Measurements from ENCODE around the gene CCDC158.
"Not testable (repeated sequence)": the region's sequence is repeated elsewhere in the genome, so short reads cannot be mapped to it uniquely, and the experiment has no call there.

Gene CCDC158

GRCh38 chr4:76311896-76312331 lies 109.0 kb downstream of the CCDC158 start:
- DNase-seq (ENCODE audit: low spot score): no peak

GRCh38 chr4:76310683-76311082 lies 110.3 kb downstream of the CCDC158 start:
- DNase-seq (ENCODE audit: low spot score): no peak

GRCh38 chr4:76309939-76310550 lies 110.9 kb downstream of the CCDC158 start:
- no peak for DNase-seq (ENCODE audit: low spot score)

GRCh38 chr4:76308548-76308947 lies 112.4 kb downstream of the CCDC158 start:
- no peak for DNase-seq (ENCODE audit: low spot score)

GRCh38 chr4:76307660-76308014 lies 113.3 kb downstream of the CCDC158 start:
- DNase-seq (ENCODE audit: low spot score): no peak

GRCh38 chr4:76306882-76307659 lies 113.9 kb downstream of the CCDC158 start:
- DNase-seq (ENCODE audit: low spot score): no peak

GRCh38 chr4:76305971-76306881 lies 114.7 kb downstream of the CCDC158 start, which contains the start of gene STBD1:
TSS of gene STBD1 (plus strand) at chr4:76306733. CDS start at chr4:76306770, 37 bp downstream.
- DNase-seq (ENCODE audit: low spot score): peak; percentile 83

GRCh38 chr4:76305033-76305687 lies 115.8 kb downstream of the CCDC158 start:
- DNase-seq (ENCODE audit: low spot score): no peak

GRCh38 chr4:76302826-76303438 lies 118.0 kb downstream of the CCDC158 start:
- DNase-seq (ENCODE audit: low spot score): no peak

- no peak for DNase-seq (ENCODE audit: low spot score)
Measured at GRCh38 chr4:76301775-76302162, 119.2 kb downstream of the CCDC158 start.

GRCh38 chr4:76301068-76301774 lies 119.7 kb downstream of the CCDC158 start:
- no peak for DNase-seq (ENCODE audit: low spot score)

GRCh38 chr4:76300012-76300411 lies 120.9 kb downstream of the CCDC158 start:
- no peak for DNase-seq (ENCODE audit: low spot score)

- DNase-seq (ENCODE audit: low spot score): no peak
Measured at GRCh38 chr4:76298227-76298626, 122.7 kb downstream of the CCDC158 start.

- DNase-seq (ENCODE audit: low spot score): no peak
Measured at GRCh38 chr4:76296286-76296820, 124.6 kb downstream of the CCDC158 start.

GRCh38 chr4:76293772-76294171 lies 127.2 kb downstream of the CCDC158 start:
- no peak for DNase-seq (ENCODE audit: low spot score)

- no peak for DNase-seq (ENCODE audit: low spot score)
Measured at GRCh38 chr4:76292730-76293129, 128.2 kb downstream of the CCDC158 start.

GRCh38 chr4:76287811-76288210 lies 133.1 kb downstream of the CCDC158 start:
- not testable (repeated sequence) for DNase-seq (ENCODE audit: low spot score)

GRCh38 chr4:76283900-76284299 lies 137.0 kb downstream of the CCDC158 start:
- DNase-seq (ENCODE audit: low spot score): no peak

GRCh38 chr4:76282941-76283689 lies 137.8 kb downstream of the CCDC158 start:
- DNase-seq (ENCODE audit: low spot score): no peak

- not testable (repeated sequence) for DNase-seq (ENCODE audit: low spot score)
Measured at GRCh38 chr4:76281594-76281993, 139.3 kb downstream of the CCDC158 start.

Measured in left forelimb (tissue), 1 donor.